Muscle of leg (tissue), 11 donors: Measurements from ENCODE around the gene ATP5F1C. TPM values are rescaled to one million over a fixed set of nuclear protein-coding genes. Genes with fewer than 3 reads are reported as not detected.

Experiments used
- DNase-seq: peaks from one replicate; pipeline ENCODE4 v3.0.0; 2013
- H3K27ac ChIP-seq: one replicate; pipeline ENCODE4 v1.5.1; 2013; ENCODE audit warnings: mild to moderate bottlenecking, low read length, control low read depth
- H3K27me3 ChIP-seq: one replicate; pipeline ENCODE4 v1.6.1; 2013; ENCODE audit warnings: low read length; ENCODE audit not compliant: control insufficient read depth, insufficient read depth
- H3K36me3 ChIP-seq: one replicate; pipeline ENCODE4 v1.6.1; 2013; ENCODE audit warnings: low read length; ENCODE audit not compliant: control insufficient read depth, insufficient read depth
- H3K4me1 ChIP-seq: one replicate; pipeline ENCODE4 v1.6.1; 2013; ENCODE audit warnings: low read length; ENCODE audit not compliant: control insufficient read depth, insufficient read depth
- H3K4me3 ChIP-seq: one replicate; pipeline ENCODE4 v1.5.1; 2013; ENCODE audit warnings: low read length, control low read depth
- H3K9me3 ChIP-seq: replicated peaks from 2 replicates; pipeline ENCODE4 v1.6.1; 2013; ENCODE audit warnings: low read depth, low read length; ENCODE audit not compliant: control insufficient read depth
- WGBS: methylation state at CpG from one replicate; pipeline ENCODE4 v1.1.5; 2013; ENCODE audit warnings: missing lambda C conversion rate; ENCODE audit not compliant: insufficient coverage; 5-methylcytosine and 5-hydroxymethylcytosine counted together
- polyA plus RNA-seq, 8 donors: library from polyadenylated mRNA; unstranded; fragments of 120-200 nt; gene quantifications; one replicate each; pipeline versions ENCODE4 v1.2.1 to v1.2.3, GENCODE V29; 2013; ENCODE audit warnings: inconsistent platforms in 1 of 8, low replicate concordance in 1 of 8; ENCODE audit not compliant: insufficient read length in 8 of 8, insufficient read depth in 1 of 8
- total RNA-seq: library from RNA; stranded (reverse); fragments of 120-200 nt; gene quantifications from one replicate; pipeline ENCODE4 v1.2.4, GENCODE V29; 2013

ATP5F1C gene
- total and polyA plus RNA-seq, 9 donors, result 224 to 265 (median 253) TPM

GRCh38 chr10:7788639-7789286 is 786 bp downstream of the ATP5F1C start:
- peak overlapping the region; percentile 83 for H3K27ac ChIP-seq
- H3K36me3 ChIP-seq, result peaks cover 9% of the 10 kb centered on the region
- H3K4me1 ChIP-seq, result peaks cover 16% of the 10 kb centered on the region
- DNase-seq, result peak; percentile 29
- peak overlapping the region; percentile 97 for H3K4me3 ChIP-seq
- no peaks in the 10 kb centered on the region for H3K27me3 ChIP-seq
- H3K9me3 ChIP-seq, result no peaks in the 10 kb centered on the region
- WGBS, result under 1% methylated on average over 17 of the region's 25 CpGs

DNA sequence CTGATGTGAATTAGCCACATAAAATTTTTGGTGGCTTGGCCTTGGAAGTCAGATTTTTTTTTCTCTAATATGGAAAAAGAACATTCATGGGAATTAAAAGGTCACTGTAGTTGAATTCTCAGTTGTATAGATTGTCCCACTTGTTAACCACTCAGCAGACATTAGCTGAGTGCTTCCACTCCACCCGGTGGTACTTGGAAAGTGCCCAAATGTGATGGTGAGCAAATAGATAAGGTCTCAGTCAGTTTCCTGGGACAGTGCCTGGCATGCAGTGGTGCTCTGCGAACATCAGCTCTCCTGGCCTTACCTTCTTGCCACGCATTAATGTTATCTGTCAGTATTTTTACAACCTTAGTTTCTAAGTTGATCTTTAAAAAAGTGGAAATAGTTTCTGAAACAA is 1.4 kb downstream of the ATP5F1C start:
- Histone ChIP-seq H3K36me3 (peaks cover 6% of the 10 kb centered on the region), H3K9me3 (no peaks in the 10 kb centered on the region), H3K4me3 (peak overlapping the region; percentile 97), H3K4me1 (peaks cover 16% of the 10 kb centered on the region), H3K27ac (no peak overlapping the region), H3K27me3 (no peaks in the 10 kb centered on the region)
- WGBS, result no CpG with 5 or more reads among the region's 3 CpGs
- DNase-seq, result peak; percentile 17

DNA sequence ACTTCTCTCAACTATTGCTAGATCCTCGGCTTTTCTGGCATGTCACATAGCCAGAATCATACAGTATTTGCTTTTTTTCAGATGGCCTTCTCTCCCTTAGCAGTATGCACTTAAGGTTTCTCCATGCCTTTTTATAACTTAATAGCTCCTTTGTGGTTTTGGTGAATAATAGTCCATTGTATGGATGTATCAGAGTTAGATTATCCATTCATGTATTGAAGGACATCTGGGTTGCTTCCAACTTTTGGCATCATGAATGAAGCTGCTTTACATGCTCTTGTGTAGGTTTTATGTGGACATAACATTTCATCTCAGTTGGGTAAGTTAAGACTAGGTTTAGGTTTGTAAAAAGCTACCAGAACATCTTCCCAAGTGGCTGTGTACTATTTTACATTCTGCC is 4.6 kb downstream of the ATP5F1C start:
- peaks cover 8% of the 10 kb centered on the region for H3K4me1 ChIP-seq
- WGBS, result 67% methylated on average over 1 of the region's 1 CpG
- H3K27ac ChIP-seq, result no peak overlapping the region

GRCh38 chr10:7794251-7795026 is 6.5 kb downstream of the ATP5F1C start:
- no CpG with 5 or more reads among the region's 4 CpGs for WGBS
- DNase-seq, result no peak
- no peak overlapping the region for H3K27ac ChIP-seq
- no peaks in the 10 kb centered on the region for H3K9me3 ChIP-seq
- H3K4me1 ChIP-seq, result peaks cover 2% of the 10 kb centered on the region
- peaks cover 21% of the 10 kb centered on the region for H3K36me3 ChIP-seq
- H3K4me3 ChIP-seq, result no peak overlapping the region
- H3K27me3 ChIP-seq, result no peaks in the 10 kb centered on the region

More for the DNA sequence above, 4.6 kb downstream of the ATP5F1C start:
- Histone ChIP-seq H3K9me3 (no peaks in the 10 kb centered on the region), H3K36me3 (peaks cover 14% of the 10 kb centered on the region), H3K27me3 (no peaks in the 10 kb centered on the region), H3K4me3 (no peak overlapping the region)
- DNase-seq, result no peak

DNA sequence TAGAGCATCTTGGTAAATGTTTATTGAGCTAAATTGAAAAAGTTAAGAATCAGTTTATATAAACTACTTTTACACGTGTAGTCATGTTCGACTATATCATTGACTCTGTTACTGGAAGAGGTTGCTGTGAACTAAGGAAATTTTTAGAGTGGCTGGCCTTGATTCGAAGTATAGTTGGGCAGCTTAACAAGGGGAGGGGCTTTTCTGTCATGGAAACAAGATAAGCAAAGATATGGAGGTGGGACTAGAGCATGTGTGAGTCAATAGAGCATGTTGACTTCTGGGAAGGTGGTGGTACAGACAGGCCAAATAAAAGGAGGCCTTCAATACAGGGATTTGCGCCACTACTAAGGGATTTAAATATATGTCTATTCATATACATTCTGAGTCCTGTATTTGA is 7.6 kb downstream of the ATP5F1C start:
- no peaks in the 10 kb centered on the region for H3K4me1 ChIP-seq
- H3K27ac ChIP-seq, result no peak overlapping the region
- WGBS, result 96% methylated on average over 2 of the region's 4 CpGs
- H3K9me3 ChIP-seq, result no peaks in the 10 kb centered on the region
- no peaks in the 10 kb centered on the region for H3K27me3 ChIP-seq
- H3K4me3 ChIP-seq, result no peak overlapping the region
- no peak for DNase-seq
- peaks cover 25% of the 10 kb centered on the region for H3K36me3 ChIP-seq

- Histone ChIP-seq H3K4me3 (no peak overlapping the region), H3K4me1 (no peaks in the 10 kb centered on the region), H3K9me3 (no peaks in the 10 kb centered on the region), H3K27ac (no peak overlapping the region), H3K27me3 (no peaks in the 10 kb centered on the region), H3K36me3 (peaks cover 32% of the 10 kb centered on the region)
- peak; percentile 36 for DNase-seq
- WGBS, result 90% methylated on average over 3 of the region's 6 CpGs
Observed at GRCh38 chr10:7797582-7797981, 9.6 kb downstream of the ATP5F1C start.

GRCh38 chr10:7802606-7803005 is 14.6 kb downstream of the ATP5F1C start:
- Histone ChIP-seq H3K36me3 (peaks cover 48% of the 10 kb centered on the region), H3K4me3 (no peak overlapping the region), H3K27me3 (no peaks in the 10 kb centered on the region), H3K9me3 (no peaks in the 10 kb centered on the region), H3K4me1 (no peaks in the 10 kb centered on the region), H3K27ac (no peak overlapping the region)
- no CpG with 5 or more reads among the region's 4 CpGs for WGBS
- no peak for DNase-seq

GRCh38 chr10:7804216-7804615 is 16.2 kb downstream of the ATP5F1C start:
- H3K4me3 ChIP-seq, result no peak overlapping the region
- no peak for DNase-seq
- no peaks in the 10 kb centered on the region for H3K27me3 ChIP-seq
- H3K9me3 ChIP-seq, result no peaks in the 10 kb centered on the region
- H3K4me1 ChIP-seq, result no peaks in the 10 kb centered on the region
- WGBS, result 89% methylated on average over 5 of the region's 6 CpGs
- peaks cover 52% of the 10 kb centered on the region for H3K36me3 ChIP-seq
- H3K27ac ChIP-seq, result no peak overlapping the region

DNA sequence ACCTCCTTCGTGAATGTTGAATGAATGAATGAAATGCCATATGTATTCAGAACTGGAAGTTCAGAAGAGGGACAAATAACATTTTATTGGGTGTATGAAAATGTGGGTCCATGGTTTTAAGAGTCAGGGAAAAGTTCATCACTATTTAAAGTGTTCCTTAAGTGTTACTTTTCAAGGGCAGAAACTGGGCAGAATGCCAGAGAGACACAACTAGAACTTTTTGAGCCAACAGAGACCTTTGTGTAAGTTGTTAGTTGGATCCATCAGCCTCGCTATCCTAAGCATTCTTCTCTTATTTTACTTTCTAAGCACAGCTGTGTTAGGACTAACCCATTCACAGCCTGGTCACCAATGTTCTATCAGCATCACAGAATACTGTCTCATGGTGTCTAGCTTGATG is 16.8 kb downstream of the ATP5F1C start:
- Histone ChIP-seq H3K4me3 (no peak overlapping the region), H3K27ac (no peak overlapping the region), H3K27me3 (no peaks in the 10 kb centered on the region), H3K36me3 (peaks cover 49% of the 10 kb centered on the region), H3K9me3 (no peaks in the 10 kb centered on the region), H3K4me1 (no peaks in the 10 kb centered on the region)
- whole genome bisulfite sequencing, result no CpG with 5 or more reads among the region's 2 CpGs
- no peak for DNase-seq

DNA sequence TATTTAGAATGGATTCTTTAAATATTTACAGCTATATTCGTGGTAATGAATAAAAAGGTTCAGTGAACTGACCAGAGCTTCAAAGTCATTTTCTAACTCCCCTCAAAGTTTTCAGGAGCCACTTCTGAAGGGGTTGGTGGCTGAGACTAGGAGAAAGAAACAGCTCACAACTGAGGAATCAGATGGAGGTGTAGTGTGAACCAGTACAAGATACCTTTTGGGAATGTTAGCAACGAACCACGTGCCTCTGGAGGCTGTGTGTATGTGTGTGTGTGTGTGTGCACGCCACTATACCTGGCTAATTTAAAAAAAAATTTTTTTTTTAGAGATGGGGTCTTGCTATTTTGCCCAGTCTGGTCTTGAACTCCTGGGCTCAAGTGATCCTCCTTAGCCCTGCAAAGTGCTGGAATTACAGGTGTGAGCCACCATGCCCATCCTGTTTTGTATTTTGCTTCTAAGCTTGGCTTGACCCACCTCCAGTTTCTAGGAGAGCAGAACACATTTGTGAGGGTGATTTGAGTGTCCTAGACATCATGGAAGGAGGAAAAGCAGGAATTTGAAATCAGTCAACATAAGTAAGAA is 20.8 kb downstream of the ATP5F1C start:
- no peaks in the 10 kb centered on the region for H3K9me3 ChIP-seq
- no peak for DNase-seq
- H3K27ac ChIP-seq, result no peak overlapping the region
- H3K36me3 ChIP-seq, result peaks cover 30% of the 10 kb centered on the region
- WGBS, result 96% methylated on average over 3 of the region's 4 CpGs
- no peak overlapping the region for H3K4me3 ChIP-seq
- no peaks in the 10 kb centered on the region for H3K4me1 ChIP-seq
- H3K27me3 ChIP-seq, result no peaks in the 10 kb centered on the region
